ENCODE measurements around the gene CYLD.

The CYLD gene

GRCh38 chr16:50741781-50742575 lies at the start of gene CYLD:
Gene CYLD (plus strand): TSS chr16:50742086. CDS start chr16:50749699, 7,613 bp downstream.
- DNase-seq: peak; percentile 98

DNA sequence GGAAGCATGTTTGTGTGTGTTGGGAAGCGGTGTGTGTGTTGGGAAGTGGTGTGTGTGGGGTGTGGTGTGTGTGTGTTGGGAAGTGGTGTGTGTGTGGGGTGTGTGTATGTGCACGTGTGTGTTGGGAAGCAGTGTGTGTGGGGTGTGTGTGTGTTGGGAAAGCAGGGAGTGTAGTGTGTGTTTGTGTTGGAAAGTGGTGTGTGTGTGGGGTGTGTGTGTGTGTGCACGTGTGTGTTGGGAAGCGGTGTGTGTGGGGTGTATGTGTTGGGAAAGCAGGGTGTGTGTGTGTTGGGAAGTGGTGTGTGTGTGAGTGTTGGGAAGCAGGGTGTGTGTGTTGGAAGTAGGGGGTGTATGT lies 49.3 kb upstream of the CYLD start:
- DNase-seq: no peak

DNA sequence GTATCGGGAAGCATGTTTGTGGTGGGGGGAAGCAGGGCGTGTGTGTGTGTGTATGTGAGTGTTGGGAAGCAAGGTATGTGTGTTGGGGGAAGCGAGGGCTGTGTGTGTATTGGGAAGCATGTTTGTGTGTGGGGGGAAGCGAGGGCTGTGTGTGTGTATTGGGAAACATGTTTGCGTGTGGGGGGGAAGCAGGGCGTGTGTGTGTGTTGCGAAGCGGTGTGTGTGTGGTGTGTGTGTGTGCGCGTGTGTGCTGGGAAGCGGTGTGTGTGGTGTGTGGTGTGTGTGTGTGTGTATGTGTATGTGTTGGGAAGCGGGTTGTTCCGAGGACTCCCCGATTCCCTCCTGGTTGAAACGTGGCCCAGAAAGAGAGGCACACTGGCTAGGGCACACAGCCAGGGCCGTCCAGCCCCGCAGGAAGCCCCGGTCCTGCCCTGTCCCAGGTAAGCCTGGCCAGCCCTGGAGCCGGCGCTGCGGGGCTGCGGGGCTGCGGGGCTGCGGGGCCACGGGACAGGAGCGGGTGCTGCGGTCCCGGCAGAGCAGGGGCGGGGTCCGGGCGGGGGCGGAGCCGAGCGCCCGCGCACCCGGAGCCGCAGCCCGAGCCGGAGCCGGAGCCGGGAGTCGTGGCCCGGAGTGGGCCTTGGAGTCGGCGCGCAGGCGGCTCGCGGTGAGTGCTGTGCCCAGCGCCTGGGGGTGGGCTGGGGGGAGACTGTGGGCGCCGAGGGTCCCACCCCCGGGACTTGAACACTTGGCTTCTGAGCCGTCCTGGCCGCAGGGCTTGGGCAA lies 48.7 kb upstream of the CYLD start, which contains the start of gene NOD2:
Gene NOD2 (plus strand): TSS at position 608 of the 783 bp plus-strand sequence. CDS start 5,890 bp downstream, outside the sequence.
- DNase-seq: no peak

GRCh38 chr16:50694206-50694605 lies 47.7 kb upstream of the CYLD start:
- no peak for DNase-seq

- DNase-seq: no peak
These were observed 46.6 kb upstream of the CYLD start for GRCh38 chr16:50695017-50696000.

- DNase-seq: no peak
These were observed 45.8 kb upstream of the CYLD start for GRCh38 chr16:50696126-50696525.

DNA sequence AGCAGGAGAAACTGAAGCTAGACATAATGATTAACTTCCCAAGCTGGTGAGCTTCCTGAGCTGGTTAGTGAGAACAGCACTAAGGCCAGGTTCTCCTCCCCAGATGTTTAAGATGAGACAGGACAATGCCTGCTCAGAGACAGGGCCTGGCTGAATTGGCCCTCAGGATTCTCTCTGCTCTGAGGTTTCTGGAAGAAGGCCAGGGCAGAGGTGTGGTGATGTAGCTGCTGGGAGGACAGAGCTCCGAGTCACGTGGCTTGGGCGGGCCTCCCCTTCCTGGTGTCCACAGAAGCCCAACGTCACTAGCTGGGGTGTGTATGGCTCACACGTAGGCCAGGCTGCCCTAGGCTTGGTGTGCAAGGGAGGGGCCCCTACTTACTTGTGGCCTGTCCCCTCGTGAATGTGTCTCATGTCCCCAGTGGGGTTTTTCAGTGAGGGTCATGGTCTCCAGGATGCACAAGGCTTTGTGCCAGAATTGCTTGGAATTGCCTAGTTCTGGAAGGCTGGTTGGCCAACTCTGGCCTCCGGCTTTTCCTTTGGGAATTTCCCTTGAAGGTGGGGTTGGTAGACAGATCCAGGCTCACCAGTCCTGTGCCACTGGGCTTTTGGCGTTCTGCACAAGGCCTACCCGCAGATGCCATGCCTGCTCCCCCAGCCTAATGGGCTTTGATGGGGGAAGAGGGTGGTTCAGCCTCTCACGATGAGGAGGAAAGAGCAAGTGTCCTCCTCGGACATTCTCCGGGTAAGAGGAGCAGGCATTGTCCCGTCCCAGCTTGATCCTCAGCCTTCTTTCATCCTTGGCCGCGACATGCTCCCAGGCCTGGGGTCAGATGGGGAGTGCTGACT lies 45.1 kb upstream of the CYLD start:
- peak; percentile 60 for DNase-seq

GRCh38 chr16:50697421-50697715 lies 44.5 kb upstream of the CYLD start:
- DNase-seq: no peak

- DNase-seq: peak; percentile 61
These were observed 43.8 kb upstream of the CYLD start for GRCh38 chr16:50697881-50698767.

GRCh38 chr16:50699326-50700159 lies 42.3 kb upstream of the CYLD start:
- peak; percentile 55 for DNase-seq

DNA sequence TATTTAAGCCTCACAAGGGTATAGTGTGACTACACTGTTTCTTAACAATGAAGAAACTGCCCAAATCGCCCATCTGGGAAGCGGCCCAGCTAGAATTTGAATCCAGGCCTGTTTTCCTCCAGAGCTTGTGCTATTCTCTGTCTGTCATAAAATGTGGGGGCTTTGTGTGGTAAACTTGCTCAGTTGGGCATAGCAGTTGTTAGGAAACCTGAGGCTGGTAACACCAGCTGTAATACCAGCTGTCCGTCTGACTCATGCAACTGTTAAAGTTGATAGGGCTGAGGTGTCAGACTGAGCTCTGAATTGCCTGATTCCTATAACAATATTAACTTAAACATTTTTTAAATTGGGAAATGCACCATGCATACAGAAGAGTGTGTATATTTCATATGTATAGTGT lies 39.2 kb upstream of the CYLD start:
- DNase-seq: no peak

DNA sequence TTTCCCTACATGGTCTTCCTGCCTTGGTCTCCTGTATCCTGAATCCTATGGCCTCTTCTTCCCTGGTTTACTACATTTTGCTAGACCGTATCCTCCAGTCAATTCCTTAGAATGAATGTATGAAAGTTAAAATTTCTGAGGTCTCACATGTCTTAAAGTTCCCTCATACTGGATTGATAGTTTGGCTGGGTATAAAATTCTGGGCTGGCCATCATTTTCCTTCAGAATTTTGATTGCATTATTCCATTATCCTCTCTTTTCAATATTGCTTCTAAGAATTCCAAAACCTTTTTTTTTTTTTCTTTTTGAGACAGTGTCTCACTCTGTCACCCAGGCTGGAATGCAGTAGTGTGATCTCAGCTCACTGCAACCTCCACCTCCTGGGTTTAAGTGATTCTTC lies 37.6 kb upstream of the CYLD start:
- DNase-seq: no peak

- DNase-seq: no peak
These were observed 36.3 kb upstream of the CYLD start for GRCh38 chr16:50705436-50706110.

GRCh38 chr16:50706250-50706649 lies 35.6 kb upstream of the CYLD start:
- no peak for DNase-seq

GRCh38 chr16:50708373-50709060 lies 33.4 kb upstream of the CYLD start:
- no peak for DNase-seq

DNA sequence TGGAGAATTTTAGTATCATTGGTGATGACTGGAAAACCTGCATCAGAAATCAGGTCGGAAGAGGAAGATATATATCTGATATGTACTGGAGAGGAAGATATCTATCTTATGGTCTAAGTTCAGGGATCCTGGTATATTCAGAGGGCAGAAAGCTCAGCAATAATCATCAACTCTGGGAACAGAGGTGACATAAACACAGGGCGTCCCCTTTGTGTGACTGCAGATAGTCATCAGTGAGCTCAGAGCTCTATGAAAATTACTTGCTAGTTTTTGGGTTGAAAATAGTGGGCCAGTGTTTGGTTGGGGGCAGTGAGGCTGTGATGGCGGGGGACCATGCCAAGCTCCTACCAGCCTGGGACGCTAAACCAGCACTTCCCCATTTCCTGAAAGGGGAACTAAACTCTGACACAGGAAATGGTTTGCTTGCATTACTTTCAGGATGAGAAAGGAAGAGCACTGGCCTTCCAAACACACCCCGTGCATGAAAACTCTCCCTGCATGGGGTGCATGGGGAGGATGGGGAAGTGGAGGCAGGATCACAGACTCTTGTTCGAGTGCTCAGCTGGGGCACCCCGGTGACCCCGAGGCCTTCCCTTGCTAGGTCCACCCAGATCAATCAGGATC lies 32.7 kb upstream of the CYLD start:
- DNase-seq: no peak

DNA sequence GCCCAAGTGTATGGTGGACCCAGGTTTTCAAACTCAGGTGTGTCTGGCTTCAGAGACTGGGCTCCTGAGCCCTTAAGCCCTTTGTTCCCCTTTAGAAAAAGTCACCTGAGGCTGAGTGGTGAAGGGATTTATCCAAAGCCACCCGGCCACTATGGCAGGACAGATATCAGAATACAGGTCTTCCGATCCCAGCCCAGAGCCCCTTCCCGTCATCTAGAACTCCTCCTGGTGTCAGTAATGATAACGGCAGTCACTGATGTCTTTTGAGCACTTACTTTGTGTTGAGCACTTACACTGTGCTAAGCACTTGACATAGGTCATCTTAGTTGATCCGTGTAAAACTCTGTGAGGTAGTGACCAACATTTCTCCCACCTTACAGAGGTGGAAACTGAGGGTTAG lies 31.9 kb upstream of the CYLD start:
- no peak for DNase-seq

GRCh38 chr16:50711040-50711439 lies 30.8 kb upstream of the CYLD start:
- DNase-seq: no peak

Measured in activated CD4-positive, CD25-positive, alpha-beta regulatory T cell treated with anti-CD3 and anti-CD28 coated beads, Interleukin-2, amount 50 U/mL, for 72 hours (primary cell).